ENCODE data around the gene DNLZ.

DNLZ gene

DNA sequence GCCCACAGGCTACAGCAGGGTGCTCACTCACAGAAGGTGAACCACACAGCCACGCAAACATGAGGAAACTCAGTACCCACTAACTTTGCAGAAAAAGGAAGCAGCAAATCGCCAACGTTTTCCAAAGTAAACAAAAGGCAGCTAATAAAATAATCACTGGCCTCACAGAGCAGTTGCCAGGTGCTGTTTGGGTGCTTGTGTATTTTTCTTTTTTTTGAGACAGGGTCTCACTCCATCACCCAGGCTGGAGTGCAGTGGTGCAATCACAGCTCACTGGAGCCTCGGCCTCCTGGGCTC, 32.6 kb upstream of the DNLZ start:
- DNase-seq (ENCODE audit: low read depth in 2 of 2), result no peak

DNA sequence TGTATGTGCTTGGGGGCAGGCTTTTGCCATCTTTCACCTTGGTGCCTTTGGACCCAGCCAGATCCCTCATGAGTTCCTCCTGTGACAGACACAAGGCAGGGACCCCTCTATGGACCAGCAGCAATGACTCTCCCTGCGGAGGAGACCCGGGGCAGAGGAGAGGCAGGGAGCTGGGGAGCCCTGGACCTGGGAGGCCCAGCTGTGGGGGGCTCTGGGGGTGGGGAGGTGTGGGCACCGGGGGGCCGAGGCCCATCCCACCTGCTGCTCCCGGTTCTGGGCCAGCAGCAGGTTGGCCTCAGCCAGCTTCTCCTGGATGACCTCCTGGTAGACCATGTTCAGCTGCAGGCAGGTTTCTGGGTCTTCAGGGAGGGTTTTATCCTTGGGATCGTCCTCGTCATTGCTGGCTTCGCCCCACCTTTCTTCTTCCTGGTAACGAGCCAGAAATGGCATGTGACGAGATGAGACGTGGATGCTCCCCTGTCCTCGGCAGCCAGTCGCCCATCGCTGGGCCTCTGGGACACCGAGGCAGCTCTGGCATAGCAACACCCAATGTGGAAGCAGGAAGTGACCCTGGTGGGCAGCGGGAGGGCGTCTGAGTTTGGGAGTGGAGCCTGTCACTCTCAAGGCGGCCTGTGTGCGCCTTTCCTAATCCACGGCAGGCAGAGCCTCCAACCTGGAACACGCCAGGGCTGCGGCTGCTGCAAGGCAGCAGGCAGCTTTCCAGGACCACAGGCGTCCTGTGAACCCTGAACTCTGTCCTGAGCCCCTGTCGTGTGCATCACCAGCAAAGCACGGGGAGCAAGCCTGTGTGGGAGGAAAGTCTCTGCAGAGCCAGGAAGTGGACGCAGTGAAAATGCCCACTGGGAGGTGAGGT, 32.0 kb upstream of the DNLZ start:
- no peak for DNase-seq (ENCODE audit: low read depth in 2 of 2)

DNA sequence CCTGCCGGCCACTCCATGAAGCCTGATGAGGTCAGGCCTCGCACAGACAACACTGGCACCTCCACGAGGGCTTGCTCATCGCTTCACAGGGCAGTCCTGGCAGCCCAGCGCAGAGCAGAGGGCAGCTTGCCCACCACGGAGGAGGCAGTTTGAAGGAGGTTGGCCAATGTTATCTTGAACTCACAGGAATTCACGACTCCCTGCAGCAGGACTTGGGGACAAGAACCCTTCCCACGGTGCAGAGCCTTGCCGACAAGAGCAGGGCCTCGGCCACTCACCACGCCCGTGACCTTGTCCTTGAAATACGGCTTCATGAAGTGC, 31.4 kb upstream of the DNLZ start:
- no peak for DNase-seq (ENCODE audit: low read depth in 2 of 2)

DNA sequence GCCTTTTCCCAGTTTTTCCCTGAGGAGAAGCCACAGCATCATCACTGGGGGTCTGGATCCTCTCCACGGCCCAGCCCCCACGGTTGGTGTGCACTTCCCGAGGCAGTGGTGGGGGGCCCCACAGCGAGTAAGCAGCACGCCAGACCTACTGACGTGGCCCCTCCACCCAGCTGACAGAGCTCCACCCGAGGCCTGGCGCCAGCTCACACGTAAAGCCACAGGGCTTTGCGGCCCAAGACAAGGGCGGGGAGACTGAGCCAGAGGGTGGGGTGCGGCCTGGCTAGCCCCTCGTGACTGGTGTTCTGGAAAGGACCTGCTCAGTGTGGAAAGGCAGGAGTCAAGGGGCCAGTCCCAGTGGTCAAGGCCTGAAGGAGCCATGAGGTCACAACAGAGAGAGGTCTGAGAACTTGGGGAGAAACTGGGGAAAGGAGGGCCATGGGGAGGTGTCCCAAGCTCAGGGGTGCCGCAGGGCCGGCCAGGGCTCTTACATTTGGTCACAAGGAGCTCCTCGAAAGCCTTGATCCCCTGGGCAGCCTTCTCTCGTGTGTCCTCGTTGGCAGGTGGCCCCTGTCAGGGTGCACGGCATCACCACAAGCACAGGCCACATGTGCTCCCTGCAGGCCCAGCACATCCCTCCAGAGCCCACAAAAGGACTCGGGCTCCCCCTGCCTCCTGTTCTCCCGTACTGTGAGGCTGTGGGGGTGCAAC, 30.9 kb upstream of the DNLZ start:
- DNase-seq (ENCODE audit: low read depth in 2 of 2), result no peak

DNA sequence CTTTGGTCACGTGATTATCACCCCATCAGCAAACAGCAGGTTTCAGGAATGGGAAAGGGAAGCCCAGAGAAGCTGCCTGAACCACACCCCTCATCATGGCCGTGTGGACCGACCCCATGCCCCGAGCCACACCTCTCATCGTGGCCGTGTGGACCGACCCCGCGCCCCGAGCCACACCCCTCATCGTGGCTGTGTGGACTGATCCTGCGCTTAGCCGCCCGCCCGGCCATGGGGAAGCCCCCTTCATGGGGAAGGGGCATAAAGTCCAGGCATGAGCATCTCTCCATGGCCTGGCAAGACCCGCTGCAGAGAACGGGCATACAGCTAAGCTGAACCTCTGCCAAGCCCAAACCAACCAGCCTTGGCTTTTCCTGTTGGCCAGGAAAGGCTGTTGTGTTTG, 30.0 kb upstream of the DNLZ start:
- DNase-seq (ENCODE audit: low read depth in 2 of 2), result no peak

DNA sequence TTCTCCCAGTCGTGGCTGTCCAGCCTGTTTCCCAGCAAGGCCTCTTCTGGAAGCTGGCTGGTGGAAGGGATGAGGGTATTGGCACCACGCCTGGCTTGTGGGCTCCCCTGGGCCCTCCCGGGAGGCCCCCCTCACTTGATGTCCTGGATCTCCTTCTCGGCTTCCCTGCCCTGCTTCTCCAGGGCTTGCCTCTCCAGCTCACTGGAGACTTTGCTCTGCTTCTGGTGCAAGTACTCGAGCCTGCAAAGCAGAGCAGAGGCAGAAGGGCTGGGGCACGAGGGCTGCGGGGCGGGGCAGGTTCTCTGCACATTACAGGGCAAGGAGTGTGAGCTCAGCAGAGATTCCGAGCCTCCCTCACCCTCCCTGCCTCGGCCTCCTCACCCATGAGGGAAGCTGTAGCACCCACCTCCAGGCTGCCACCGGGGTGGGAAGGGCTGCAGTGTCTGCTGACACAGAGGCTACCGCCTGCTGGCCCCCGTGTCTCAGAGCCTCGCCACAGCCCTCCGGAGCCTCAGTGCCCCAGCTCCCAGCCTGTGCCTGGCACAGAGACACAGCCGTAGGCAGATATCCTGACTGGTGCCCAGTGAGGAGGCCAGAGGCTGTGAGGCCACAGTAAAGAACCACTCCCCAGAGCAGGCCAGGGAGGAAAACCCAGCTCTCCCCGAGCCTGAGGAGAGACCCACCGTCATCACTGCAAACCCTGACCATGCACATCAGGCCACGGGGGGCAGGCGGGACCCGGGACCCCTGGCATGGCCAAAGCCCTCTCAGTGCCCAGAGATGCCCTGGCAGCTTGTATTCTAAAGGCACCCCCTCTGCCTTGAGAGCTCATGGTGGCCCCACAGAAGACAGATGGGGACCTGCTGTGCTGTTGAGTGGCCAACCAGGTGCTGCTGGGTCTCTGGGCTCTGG, 29.2 kb upstream of the DNLZ start:
- DNase-seq (ENCODE audit: low read depth in 2 of 2), result no peak

DNA sequence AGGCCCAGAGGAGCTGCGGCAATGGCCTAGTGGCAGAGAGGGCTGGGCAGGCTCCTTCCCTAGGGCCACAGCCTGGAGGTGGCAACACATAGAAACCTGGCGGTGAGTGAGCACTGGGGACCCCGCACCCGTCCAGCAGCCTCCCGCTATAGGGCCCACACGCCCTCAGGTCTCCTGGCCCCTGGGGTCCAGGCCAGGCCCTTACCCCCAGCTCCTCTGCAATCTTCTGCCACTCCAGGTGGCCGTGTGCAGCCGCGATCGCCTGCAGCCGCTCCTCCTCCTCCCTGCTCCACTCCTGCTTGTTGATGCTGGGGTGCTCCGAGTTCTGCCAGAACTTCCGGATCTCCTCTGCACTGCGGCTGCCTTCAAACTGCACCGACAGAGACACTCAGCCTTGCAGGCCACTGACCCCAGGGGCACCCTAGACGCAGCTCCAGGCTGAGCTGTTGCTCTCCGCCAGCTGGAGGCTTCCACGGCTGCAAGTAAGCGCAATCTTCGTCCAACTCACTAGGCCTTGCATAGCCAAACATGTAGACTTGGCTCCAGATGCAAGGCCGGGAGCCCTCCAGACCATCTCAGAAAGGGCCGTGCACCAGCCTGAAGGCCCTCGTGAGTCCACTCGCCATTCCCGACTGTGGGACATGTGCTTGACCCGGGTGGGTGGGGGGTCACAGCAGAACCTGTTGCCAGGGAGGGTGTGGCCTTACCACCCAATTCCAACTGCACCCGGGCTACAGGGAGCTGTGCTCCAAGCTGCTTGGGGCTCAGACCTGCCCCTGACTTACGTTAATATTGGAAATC, 28.4 kb upstream of the DNLZ start:
- DNase-seq (ENCODE audit: low read depth in 2 of 2), result no peak

DNA sequence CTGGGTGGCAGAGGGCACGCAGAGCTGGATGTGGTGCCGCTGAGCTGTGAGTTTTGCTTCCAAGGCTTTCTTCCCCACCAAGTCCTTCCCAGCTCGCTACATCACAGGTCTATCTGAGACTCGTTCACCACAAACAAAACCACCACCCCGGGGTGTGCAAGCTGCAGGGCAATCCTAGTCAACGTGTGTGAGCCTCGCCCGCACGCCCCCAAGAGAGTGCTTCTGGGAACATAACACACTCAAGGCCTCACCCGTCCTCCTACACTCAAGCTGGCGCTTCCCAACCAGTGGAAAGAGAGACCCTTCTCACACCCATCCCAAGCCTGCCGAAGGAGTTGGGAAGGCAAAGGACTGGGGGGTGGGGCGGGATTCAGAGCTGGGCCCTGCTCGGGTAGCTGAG, 25.9 kb upstream of the DNLZ start:
- no peak for DNase-seq (ENCODE audit: low read depth in 2 of 2)

DNA sequence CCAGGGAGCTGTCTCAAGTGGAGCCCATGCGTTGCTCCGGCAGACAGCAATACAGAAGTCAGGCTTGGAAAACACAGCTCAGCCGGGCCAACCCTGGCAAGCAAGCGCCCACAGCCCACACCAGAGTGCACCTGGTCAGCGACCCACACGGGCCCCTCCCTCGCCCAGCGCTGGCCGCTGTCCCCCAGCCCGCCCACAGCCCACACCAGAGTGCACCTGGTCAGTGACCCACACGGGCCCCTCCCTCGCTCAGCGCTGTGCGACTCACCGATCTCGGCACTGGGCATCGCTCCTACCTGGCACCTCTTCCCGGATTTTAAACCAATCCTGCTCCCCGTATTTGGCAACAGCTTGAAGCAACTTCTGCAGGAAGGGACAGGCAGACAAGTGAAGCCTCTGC, 23.7 kb upstream of the DNLZ start:
- DNase-seq (ENCODE audit: low read depth in 2 of 2), result no peak

DNA sequence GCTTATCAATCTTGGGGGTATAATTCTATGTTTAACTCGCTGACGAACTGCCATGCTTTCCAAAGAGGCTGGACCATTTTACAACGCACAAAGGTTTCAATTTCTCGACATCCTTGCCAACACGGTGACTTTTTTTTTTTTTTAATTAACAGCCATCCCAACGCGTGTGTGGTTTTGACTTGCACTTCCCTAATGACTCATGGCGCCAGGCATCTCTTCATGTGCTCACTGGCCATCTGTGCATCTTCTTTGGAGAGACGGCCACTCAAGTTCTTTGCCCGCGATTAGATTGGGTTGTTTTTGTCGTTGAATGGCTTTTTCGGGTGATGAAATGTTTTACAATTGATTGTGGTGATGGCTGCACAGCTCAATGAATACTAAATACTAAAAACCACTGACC, 22.5 kb upstream of the DNLZ start:
- no peak for DNase-seq (ENCODE audit: low read depth in 2 of 2)

DNA sequence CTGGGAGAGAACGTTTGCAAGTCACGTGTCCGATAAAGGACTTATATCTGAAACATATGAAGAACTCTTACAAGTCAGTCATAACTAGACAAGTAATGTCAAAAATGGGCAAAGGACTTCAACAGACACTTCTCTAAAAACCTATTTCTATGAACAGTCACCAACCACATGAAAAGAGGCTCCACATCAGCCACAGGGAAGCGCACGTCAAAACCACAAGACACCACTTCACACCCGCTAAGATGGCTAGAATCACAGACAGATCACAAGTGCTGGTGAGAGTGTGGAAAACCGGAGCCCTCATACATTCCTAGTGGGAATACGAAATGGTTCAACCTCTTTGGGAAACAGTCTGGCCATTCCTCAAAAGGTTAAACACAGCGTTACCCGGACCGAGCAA, 21.5 kb upstream of the DNLZ start:
- DNase-seq (ENCODE audit: low read depth in 2 of 2), result no peak

DNA sequence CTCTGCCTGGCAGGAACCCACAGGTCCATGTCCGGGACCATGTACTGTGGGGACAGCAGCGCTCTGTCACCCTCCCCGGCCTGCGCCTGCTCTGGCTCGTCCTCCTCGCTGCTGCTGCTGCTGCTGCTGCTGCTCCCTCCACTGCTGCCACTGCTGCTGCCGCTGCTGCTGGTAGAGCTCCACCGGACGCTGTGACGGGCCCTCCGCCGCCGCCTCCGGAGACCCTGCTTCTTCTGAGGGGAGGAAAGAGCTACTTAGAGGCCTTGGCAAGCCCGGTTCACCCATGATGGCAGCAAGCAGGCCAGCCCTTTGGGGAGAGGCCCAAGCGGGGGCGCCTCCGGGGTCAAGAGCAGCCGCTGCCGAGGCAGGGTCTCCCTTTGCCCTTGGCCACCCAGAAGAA, 19.9 kb upstream of the DNLZ start:
- DNase-seq (ENCODE audit: low read depth in 2 of 2), result no peak

DNA sequence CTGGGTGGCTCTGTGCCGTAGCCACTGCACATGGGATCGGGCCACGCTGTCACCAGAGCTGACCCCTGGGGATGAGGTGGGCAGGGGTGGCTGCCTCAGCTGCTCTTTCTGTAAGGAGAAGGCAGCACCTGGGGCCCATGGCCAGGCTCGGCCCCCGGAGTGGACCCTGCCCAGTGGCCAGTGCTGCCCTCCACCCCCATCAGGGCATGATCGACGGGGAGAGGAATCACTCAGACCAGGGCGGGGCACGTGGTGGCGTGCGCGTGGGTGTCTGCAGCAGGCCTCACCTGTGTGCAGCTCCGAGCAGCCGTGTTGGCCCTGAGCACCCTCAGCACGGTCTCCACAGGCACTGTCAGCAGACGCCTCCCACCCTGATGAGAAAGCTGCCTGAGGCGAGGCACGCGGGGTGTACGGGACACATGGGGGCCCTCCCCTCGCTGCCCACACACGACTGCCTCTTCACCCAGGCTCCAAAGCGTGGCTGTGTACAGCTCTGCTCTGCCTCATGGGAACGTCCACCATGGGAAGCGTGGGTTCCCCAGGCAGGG, 18.5 kb upstream of the DNLZ start:
- no peak for DNase-seq (ENCODE audit: low read depth in 2 of 2)

DNA sequence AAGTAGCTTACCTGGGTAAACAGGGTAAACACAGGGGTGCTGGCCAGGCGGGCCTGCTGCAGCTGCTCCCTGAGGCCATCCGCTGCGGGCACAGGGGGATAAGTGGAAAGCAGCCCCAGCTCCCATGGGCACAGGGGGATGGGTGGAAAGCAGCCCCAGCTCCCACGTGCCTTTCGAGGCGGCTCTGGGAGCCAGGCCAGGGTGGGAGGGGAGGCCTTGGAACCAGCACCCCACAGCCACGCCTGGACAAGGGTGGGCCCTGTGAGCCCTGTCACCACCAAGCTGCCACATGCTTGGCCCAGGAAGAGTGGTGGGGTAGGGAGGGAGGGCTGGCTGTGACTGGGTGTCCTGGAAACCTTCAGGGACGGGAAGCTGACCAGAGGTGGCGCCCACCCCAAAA, 17.8 kb upstream of the DNLZ start:
- DNase-seq (ENCODE audit: low read depth in 2 of 2), result no peak

DNA sequence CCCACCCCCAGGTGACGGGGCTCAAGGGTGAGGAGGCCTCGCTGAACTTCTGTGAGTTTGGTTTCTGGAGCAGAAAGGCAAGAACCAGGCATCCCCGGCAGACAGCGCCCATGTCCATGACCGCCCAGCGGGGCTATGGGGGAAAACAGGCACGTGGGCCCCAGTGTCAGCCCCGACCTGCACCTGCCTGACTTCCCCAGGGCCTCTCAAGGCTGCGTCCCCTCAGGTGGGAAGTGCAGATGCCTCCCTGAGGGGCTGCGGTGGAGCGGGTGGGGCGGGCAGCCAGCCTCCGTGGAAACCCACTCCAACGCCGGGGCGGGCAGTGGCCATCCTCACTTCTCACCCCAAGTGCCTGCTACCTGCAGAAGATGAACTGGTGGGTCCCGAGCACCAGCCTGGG, 16.8 kb upstream of the DNLZ start:
- DNase-seq (ENCODE audit: low read depth in 2 of 2), result no peak

DNA sequence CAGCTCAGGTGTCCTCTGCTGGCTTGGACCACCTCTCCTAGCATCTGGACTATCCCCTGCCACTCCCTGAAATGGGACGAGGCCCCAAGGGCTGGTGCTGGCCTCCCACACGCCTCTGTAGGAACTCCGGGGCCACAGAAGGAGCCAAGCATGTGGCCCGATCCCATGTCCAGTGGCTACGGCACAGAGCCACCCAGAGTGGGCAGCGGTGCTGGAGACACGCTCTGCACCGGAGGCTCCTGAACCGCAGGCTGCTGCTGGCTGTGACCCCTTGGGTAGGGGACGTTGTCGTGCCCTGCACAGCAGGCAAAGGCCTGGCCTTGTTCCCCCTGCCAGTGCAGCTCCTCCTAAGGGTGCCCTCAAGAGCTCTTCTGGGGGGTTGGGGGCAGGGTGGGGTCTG, 16.3 kb upstream of the DNLZ start:
- DNase-seq (ENCODE audit: low read depth in 2 of 2), result no peak

DNA sequence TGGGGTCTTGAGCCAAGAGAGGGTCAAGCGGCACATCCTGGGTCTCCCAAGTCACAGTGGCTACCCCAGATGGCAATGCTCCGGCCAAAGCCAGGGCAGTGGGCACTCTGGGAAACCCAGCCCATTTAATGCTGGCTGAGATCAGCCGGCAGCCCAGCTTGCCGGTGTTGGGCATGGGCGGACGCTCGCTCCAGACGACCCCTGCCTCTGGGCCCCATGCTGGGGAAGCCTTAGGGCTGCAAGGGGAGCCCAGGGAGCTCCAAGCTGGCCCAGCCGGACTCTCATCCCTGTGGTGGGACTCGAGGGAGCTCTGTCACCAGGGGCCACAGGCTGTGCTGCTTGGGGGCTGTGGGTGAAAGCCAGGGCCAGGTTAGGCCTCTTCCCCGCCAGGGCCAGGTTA, 15.9 kb upstream of the DNLZ start:
- DNase-seq (ENCODE audit: low read depth in 2 of 2), result no peak

DNA sequence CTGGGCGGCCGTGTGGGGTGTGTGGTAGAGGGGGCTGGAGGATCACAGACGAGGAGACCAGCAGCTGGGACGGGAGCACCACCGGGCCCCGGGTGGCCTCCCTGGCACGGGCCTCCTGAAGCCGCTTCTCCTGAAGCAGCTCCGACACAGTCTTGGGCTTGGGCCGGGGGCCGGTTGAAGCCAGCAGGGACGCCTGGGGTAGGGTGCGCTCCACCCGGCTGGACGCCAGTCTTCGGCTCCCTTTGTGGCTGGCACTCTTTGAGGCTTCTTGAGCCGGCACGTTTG, 15.4 kb upstream of the DNLZ start:
- no peak for DNase-seq (ENCODE audit: low read depth in 2 of 2)

DNA sequence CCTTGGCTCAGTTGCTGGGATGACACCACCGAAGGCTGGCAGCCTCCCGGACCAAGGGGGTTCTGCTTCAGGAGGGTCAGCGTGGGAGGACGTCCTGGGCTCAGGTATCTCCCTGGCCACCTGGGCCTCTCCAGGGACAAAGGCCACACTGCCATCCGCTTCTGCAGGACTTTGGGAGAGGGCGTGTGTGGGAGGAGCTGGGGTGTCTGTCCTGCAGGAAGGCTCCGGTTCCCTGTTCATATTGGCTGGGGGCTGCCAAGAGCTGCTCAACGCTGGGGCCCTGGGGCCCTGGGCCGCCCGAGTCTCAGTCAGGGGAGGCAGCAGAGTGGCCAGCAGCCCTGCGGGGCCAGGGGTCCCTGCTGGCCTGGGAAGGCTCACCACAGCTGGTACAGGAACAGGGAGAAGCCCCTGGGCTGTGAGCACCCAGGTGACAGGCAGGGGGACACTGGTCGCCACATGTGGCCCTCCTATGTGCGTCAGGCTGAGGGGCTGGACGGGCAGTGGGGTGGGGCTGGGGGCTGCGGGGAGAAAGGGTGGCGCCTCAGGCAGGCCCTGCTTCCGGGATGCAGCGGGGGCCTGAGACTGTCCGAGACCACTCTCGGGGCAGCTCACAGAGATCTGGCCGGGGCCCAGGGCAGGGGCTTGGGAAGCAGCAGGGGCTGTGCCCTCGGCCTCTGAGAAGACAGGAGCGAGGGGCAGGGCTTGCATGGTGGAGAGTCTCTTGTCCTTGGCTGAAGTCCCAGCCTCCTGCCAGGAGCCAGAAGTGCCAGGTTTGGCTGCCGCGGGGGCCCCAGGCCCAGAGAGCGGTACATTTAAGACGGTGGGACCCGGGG, 14.8 kb upstream of the DNLZ start:
- no peak for DNase-seq (ENCODE audit: low read depth in 2 of 2)

DNA sequence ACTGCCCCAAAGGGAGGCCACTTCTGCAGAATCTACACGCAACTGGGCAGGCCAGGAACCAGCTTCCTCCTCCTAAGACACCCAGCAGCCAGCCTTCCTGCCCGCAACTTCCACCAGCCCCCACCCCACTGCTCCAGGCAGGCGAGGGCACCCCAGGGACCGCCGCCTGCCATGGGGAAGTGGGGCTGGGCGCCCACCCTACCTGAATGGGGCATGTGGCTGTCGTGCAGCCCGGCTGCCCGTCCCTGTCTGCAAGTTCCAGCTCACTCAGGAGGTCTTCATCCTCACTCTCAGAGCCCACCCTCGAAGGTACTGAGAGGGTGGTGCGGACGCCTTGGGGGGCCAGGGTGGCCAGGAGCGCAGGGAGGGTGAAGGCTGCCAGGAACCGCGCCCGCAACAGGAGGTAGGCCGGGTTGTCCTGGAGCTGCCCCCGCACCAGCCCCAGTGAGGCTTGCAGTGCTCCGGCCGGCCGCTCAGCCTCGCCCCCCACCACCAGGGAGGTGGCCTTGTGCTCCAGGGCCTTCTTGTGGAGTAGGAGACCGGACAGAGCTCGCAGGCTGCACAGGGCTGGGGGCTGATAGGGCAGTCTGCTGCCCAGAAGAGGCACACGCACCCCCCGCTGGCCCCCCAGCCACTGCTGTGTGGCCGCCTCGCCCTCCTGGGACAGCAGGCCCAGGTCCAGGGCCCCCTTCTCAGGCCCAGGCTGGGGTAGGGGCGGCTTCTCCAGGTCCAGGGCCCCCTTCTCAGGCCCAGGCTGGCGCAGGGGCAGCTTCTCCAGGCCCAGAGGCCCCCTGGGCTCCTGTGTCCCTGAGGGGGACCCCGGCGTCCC, 14.0 kb upstream of the DNLZ start:
- DNase-seq (ENCODE audit: low read depth in 2 of 2), result no peak
